Spinal cord (tissue), 10 donors: ENCODE data around the gene ASCL5. TPM values are rescaled to one million over a fixed set of nuclear protein-coding genes. Genes with fewer than 3 reads are reported as not detected.
A peak's percentile ranks its signal among the peaks of the same experiment; 100 is the strongest.
"Not testable (repeated sequence)": the region's sequence is repeated elsewhere in the genome, so short reads cannot be mapped to it uniquely, and the experiment has no call there.

Source experiments
- DNase-seq, 6 donors: peaks; one replicate each; pipeline versions ENCODE4 v3.0.0 to v3.0.0-alpha.2; 2013 to 2015; ENCODE audit warnings: low spot score in 6 of 6, low read depth in 4 of 6
- H3K27ac ChIP-seq: one replicate; pipeline ENCODE4 v1.5.1; 2013; ENCODE audit warnings: low read depth, low read length, control low read depth
- H3K27me3 ChIP-seq: one replicate; pipeline ENCODE4 v1.6.1; 2013; ENCODE audit warnings: low read length; ENCODE audit not compliant: control insufficient read depth, insufficient read depth
- H3K36me3 ChIP-seq: one replicate; pipeline ENCODE4 v1.6.1; 2013; ENCODE audit warnings: low read length; ENCODE audit not compliant: control insufficient read depth, insufficient read depth
- H3K4me1 ChIP-seq: one replicate; pipeline ENCODE4 v1.6.1; 2013; ENCODE audit warnings: low read length; ENCODE audit not compliant: control insufficient read depth, insufficient read depth
- H3K4me3 ChIP-seq: one replicate; pipeline ENCODE4 v1.5.1; 2013; ENCODE audit warnings: low read depth, low read length, control low read depth
- H3K9me3 ChIP-seq: one replicate; pipeline ENCODE4 v1.6.1; 2013; ENCODE audit warnings: low read length; ENCODE audit not compliant: control insufficient read depth, insufficient read depth
- WGBS: methylation state at CpG from one replicate; pipeline ENCODE4 v1.1.5; 2013; ENCODE audit warnings: missing lambda C conversion rate; ENCODE audit not compliant: insufficient coverage; 5-methylcytosine and 5-hydroxymethylcytosine counted together
- polyA plus RNA-seq, 2 donors: library from polyadenylated mRNA; unstranded; fragments of 120-200 nt; gene quantifications; one replicate each; pipeline ENCODE4 v1.2.1, GENCODE V29; 2013; ENCODE audit not compliant: insufficient read length in 2 of 2
- total RNA-seq, 2 donors: library from RNA; depleted of rRNA in 1 of 2; stranded (reverse); fragments of 120-200 nt in 1 of 2; fragments of >200 nt in 1 of 2; gene quantifications; one replicate each; pipeline versions ENCODE4 v1.2.3 to v1.2.4, GENCODE V29; 2013 to 2014
- donor health status: healthy.

Gene ASCL5
- total and polyA plus RNA-seq, 4 donors, result 0.17 to 1.3 (median 0.95) TPM; not detected in 1

DNA sequence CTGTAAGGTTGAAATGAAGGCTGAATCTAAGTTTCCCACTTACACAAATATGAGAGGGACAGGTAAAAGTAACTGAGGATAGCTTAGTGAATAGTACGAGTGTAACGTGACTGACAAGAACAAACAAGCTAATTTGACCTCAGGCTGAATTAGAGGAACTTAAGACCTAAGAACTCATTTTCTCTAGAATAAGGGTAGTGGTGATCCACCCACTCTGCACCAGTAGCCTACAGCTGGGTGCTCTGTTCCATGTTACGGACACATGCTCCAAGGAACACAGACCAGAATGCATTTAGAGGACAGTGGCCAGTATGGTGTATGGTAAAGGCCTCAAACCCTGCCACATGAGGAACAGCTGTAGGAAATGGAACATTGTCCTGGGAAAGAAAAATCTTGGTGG lies 42.2 kb upstream of the ASCL5 start:
- WGBS, result 100% methylated on average over 1 of the region's 3 CpGs

DNA sequence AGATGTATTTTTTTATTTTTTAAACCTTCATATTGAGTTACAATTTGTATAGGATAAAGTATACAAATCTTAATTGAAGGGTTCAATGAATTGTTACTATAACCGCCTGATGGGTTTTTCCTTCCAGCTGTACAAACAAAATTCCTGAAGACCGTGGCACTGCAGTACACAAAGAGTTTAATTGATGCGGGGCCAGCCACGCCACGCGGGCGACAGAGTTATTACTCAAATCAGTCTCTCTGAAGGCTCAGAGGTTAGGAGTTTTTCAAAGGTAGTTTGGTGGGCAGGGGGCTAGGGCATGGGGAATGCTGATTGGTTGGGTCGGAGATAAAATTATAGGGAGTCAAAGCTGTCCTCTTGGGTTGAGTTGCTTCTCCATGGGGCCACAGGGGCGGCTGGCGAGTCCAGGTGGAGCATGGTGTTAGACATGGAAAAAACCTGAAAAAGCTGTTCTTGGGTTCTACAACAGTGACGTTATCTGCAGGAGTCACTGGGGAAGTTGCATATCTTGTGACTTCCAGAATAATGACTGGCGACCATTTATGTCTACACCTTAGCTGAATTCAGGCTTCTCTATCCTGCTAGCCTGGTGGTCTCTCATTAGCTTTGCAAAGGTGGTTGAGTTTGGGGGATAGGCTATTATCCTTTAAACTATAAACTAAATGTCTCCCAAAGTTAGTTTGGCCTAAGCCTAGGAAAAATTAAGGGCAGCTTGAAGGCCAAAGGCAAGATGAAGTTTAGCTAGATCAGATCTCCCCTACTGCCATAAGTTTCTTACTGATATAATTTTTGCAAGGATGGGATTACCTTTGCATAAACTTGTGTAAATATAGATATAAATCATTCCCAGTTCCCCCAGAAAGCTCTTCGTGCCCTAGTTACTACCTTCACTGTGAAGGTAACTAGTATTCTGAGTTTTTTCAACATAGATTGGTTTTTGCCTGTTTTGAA lies 40.3 kb upstream of the ASCL5 start:
- no peaks in the 10 kb centered on the region for H3K36me3 ChIP-seq
- WGBS, result 44% methylated on average over 11 of the region's 13 CpGs

More for the DNA sequence above, 42.2 kb upstream of the ASCL5 start:
- Histone ChIP-seq H3K4me1 (peaks cover 9% of the 10 kb centered on the region), H3K36me3 (no peaks in the 10 kb centered on the region), H3K9me3 (no peaks in the 10 kb centered on the region), H3K27ac (no peak overlapping the region), H3K27me3 (no peaks in the 10 kb centered on the region), H3K4me3 (no peak overlapping the region)
- no peak for DNase-seq

DNA sequence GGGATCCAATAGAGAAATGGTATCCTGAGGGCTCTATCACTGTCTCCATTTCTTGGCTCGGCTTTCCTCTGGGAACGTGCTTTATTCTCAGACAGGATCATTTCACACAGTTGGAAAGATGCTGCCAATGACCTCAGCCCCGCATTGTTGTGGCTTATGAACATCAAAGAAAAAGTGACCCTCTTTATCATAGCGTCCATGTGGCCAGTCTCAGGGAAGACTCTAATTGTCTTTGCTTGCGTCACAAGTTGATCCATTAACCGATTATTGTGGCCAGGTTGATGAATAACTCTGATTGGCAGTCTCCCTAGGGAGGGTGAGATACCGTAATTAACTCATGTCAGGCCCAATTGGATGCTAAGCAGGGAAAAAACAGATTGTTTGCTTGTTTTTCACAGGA lies 37.7 kb upstream of the ASCL5 start:
- Histone ChIP-seq H3K27ac (no peak overlapping the region), H3K4me3 (no peak overlapping the region), H3K27me3 (no peaks in the 10 kb centered on the region), H3K4me1 (no peaks in the 10 kb centered on the region), H3K9me3 (no peaks in the 10 kb centered on the region), H3K36me3 (no peaks in the 10 kb centered on the region)
- WGBS, result 18% methylated on average over 6 of the region's 7 CpGs
- DNase-seq, result peak in 1 of 6 donors; percentile 49

More for the DNA sequence above, 40.3 kb upstream of the ASCL5 start:
- Histone ChIP-seq H3K27ac (no peak overlapping the region), H3K4me3 (no peak overlapping the region), H3K9me3 (no peaks in the 10 kb centered on the region), H3K27me3 (no peaks in the 10 kb centered on the region), H3K4me1 (peaks cover 9% of the 10 kb centered on the region)
- DNase-seq, result peak in 1 of 6 donors; percentile 24

DNA sequence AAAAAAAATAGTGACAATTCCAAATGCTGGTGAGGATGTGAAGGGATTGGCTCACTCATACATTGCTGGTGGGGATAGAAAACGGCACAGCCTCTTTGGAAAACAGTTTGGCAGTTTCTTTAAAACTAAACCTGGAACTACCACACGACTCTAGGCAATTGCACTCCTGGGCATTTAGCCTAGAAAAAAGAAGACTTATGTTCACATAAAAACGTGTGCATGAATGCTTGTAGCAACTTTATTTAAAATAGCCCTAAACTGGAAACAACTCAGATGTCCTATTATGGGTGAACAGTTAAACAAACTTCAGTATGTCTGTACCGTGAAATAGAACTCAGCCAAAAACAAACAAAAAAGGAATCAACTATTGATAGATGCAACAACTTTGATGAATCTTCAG lies 36.7 kb upstream of the ASCL5 start:
- Histone ChIP-seq H3K4me1 (no peaks in the 10 kb centered on the region), H3K27ac (no peak overlapping the region), H3K36me3 (no peaks in the 10 kb centered on the region), H3K4me3 (no peak overlapping the region), H3K9me3 (no peaks in the 10 kb centered on the region), H3K27me3 (no peaks in the 10 kb centered on the region)
- WGBS, result no CpG with 5 or more reads among the region's 4 CpGs
- peak in 1 of 6 donors; percentile 72 for DNase-seq

DNA sequence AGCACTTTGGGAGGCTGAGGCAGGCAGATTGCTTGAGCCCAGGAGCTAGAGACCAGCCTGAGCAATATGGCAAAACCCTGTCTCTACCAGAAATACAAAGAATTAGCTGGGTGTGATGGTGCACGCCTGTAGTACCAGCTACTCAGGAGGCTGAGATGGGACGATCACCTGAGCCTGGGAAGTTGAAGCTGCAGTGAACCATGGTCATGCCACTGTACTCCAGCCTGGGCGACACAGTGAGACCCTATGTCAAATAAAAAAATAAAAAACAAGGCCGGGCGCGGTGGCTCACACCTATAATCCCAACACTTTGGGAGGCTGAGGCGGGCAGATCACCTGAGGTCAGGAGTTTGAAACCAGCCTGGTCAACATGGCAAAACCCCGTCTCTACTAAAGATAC lies 36.1 kb upstream of the ASCL5 start:
- 84% methylated on average over 6 of the region's 8 CpGs for WGBS

DNA sequence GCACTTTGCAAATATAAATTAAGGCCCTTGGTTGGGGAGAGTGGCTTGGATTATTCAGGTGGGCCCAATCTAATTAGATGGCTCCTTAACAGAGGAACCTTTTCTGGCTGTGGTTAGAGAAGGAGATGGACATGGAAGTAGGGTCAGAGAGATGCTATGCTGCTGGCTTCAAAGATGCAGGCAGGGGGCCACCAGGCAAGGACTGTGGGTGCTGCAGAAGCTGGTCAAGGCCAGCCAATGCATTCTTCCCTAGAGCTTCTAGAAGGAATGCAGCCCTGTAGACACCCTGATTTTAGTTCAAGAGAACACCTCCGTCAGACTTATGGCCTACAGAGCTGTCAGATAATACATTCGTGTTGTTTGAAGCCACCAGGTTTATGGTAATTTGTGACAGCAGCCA lies 31.0 kb upstream of the ASCL5 start:
- Histone ChIP-seq H3K27me3 (no peaks in the 10 kb centered on the region), H3K27ac (no peak overlapping the region), H3K9me3 (no peaks in the 10 kb centered on the region), H3K4me3 (no peak overlapping the region), H3K36me3 (no peaks in the 10 kb centered on the region), H3K4me1 (peaks cover 12% of the 10 kb centered on the region)
- WGBS, result 83% methylated on average over 1 of the region's 2 CpGs
- DNase-seq, result no peak

More for the DNA sequence above, 36.1 kb upstream of the ASCL5 start:
- not testable (repeated sequence) for H3K36me3 ChIP-seq, H3K4me3 ChIP-seq, H3K27me3 ChIP-seq, H3K27ac ChIP-seq, DNase-seq, H3K9me3 ChIP-seq, H3K4me1 ChIP-seq

DNA sequence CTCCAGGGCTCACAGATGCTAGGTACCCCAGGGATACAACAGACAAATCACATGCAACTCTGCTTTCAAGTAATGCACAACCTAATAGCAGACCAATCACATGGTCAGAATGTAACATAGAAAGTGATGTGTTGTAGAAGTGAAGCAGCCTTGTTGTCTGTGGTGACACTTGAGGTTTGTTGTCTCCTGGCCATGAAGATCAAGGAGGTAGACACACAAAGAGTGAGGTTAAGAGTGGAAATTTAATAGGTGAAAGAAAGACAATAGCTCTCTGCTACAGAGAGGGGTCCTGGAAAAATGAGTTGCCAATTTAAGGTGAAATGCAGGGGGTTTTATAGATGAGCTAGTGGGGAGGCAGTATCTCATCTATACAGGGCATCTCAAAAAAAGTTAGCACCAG lies 29.8 kb upstream of the ASCL5 start:
- H3K27me3 ChIP-seq, result no peaks in the 10 kb centered on the region
- no peak for DNase-seq
- no peak overlapping the region for H3K27ac ChIP-seq

DNA sequence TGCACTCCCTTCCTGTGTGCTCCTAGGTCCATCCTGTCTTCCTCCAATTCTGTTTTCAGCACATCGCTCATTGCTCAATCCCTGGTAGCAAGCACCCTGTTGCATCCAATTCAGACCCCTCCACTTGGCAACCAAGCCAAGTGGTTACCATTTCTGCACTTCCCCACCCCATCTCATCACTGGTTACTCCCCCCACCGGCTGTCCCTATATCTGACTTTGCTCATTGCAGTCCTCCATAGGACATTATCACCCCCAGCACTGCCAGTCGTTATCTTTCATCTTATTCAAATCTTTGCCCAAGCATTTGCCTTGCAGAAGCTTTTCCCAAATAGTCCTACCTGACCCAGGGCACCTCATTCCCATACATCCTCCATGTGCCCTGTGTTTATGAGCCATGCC lies 29.4 kb upstream of the ASCL5 start:
- peaks cover 12% of the 10 kb centered on the region for H3K4me1 ChIP-seq
- no peaks in the 10 kb centered on the region for H3K27me3 ChIP-seq
- 82% methylated on average over 3 of the region's 3 CpGs for WGBS

More for the DNA sequence above, 29.8 kb upstream of the ASCL5 start:
- Histone ChIP-seq H3K36me3 (peaks cover 3% of the 10 kb centered on the region), H3K4me1 (peaks cover 12% of the 10 kb centered on the region), H3K9me3 (no peaks in the 10 kb centered on the region), H3K4me3 (no peak overlapping the region)

DNA sequence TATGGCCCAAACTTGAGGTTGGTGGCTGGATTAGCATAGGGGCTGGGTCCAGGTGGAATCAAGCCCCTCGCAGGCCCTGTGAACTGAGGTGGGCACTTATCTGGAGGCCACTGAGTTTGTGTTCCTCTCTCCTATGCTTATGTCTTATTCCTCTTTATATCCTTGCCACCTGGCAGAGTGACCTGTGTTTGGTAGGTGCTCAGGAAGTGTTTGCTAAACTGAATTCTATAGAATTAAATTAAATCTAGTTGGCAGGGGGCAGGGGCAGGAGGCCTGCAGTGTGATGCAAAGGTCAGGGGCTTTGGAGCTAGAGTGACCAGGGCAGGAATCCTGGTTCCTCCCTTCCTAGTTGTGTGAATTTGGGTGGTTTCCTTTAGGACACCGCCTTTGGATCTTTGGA lies 28.4 kb upstream of the ASCL5 start:
- no CpG with 5 or more reads among the region's 2 CpGs for WGBS
- Histone ChIP-seq H3K27ac (no peak overlapping the region), H3K27me3 (no peaks in the 10 kb centered on the region)

More for the DNA sequence above, 29.4 kb upstream of the ASCL5 start:
- no peaks in the 10 kb centered on the region for H3K9me3 ChIP-seq
- no peak for DNase-seq
- H3K36me3 ChIP-seq, result peaks cover 6% of the 10 kb centered on the region
- H3K27ac ChIP-seq, result no peak overlapping the region
- no peak overlapping the region for H3K4me3 ChIP-seq

More for the DNA sequence above, 28.4 kb upstream of the ASCL5 start:
- Histone ChIP-seq H3K9me3 (no peaks in the 10 kb centered on the region), H3K4me1 (peaks cover 12% of the 10 kb centered on the region), H3K4me3 (no peak overlapping the region), H3K36me3 (peaks cover 10% of the 10 kb centered on the region)
- DNase-seq, result no peak
